Activated naive CD4-positive, alpha-beta T cell treated with anti-CD3 and anti-CD28 coated beads, Interleukin-2, amount 10 ng/mL, durations not matched to agents 7 days and 5 days (primary cell): ENCODE results near the gene TMPRSS13.
A peak's percentile ranks its signal among the peaks of the same experiment; 100 is the strongest.

ENCODE experiments used
- CTCF ChIA-PET: fragments of 350-600 bp; sonication (Branson Sonifier 250); formaldehyde crosslinking; loops from one replicate; lab custom pipeline; 2021; ENCODE audit warnings: antibody characterized with exemption; lab: Charles Lee
- DNase-seq: peaks from one replicate; pipeline ENCODE4 v3.0.0-alpha.2; 2020
- H3K27ac Mint-ChIP-seq: one replicate; pipeline ENCODE4 v1.8.0; 2021; ENCODE audit warnings: mild to moderate bottlenecking, moderate library complexity, mixed read lengths
- H3K27me3 Mint-ChIP-seq: one replicate; pipeline ENCODE4 v1.8.0; 2021; ENCODE audit warnings: mild to moderate bottlenecking, mixed read lengths
- H3K36me3 Mint-ChIP-seq: one replicate; pipeline ENCODE4 v1.8.0; 2021; ENCODE audit warnings: mixed read lengths
- H3K4me1 Mint-ChIP-seq: one replicate; pipeline ENCODE4 v1.8.0; 2021; ENCODE audit warnings: mixed read lengths
- H3K4me3 Mint-ChIP-seq: one replicate; pipeline ENCODE4 v1.8.0; 2021; ENCODE audit warnings: mild to moderate bottlenecking, moderate library complexity, mixed read lengths
- H3K9me3 Mint-ChIP-seq: one replicate; pipeline ENCODE4 v1.8.0; 2021; ENCODE audit warnings: mixed read lengths

The TMPRSS13 gene

GRCh38 chr11:117860139-117860538, 69.1 kb downstream of the TMPRSS13 start:
- H3K9me3 Mint-ChIP-seq: no peaks in the 10 kb centered on the region
- H3K4me1 Mint-ChIP-seq: peaks cover 2% of the 10 kb centered on the region
- H3K27me3 Mint-ChIP-seq: peaks cover 41% of the 10 kb centered on the region
- CTCF ChIA-PET: interaction anchor here (1.0 to 3.3 kb wide), 3 partner anchors 53 to 193 kb away, joined by 3 to 12 read pairs (median 4); no protein-coding TSS in a partner anchor
- DNase-seq: no peak
- H3K27ac Mint-ChIP-seq: no peak overlapping the region
- H3K36me3 Mint-ChIP-seq: no peaks in the 10 kb centered on the region
- H3K4me3 Mint-ChIP-seq: no peak overlapping the region

GRCh38 chr11:117859488-117860112, 69.6 kb downstream of the TMPRSS13 start:
- Mint-ChIP-seq H3K27ac (no peak overlapping the region), H3K36me3 (no peaks in the 10 kb centered on the region), H3K4me1 (peaks cover 2% of the 10 kb centered on the region), H3K4me3 (no peak overlapping the region), H3K27me3 (peaks cover 43% of the 10 kb centered on the region), H3K9me3 (no peaks in the 10 kb centered on the region)
- DNase-seq: no peak
- CTCF ChIA-PET: interaction anchor here (3.3 kb wide), 1 partner anchor 87 kb away, joined by 12 read pairs; no protein-coding TSS in a partner anchor

GRCh38 chr11:117859061-117859460, 70.1 kb downstream of the TMPRSS13 start:
- H3K9me3 Mint-ChIP-seq: no peaks in the 10 kb centered on the region
- CTCF ChIA-PET: no interaction called here
- peaks cover 2% of the 10 kb centered on the region for H3K4me1 Mint-ChIP-seq
- no peak overlapping the region for H3K27ac Mint-ChIP-seq
- no peaks in the 10 kb centered on the region for H3K36me3 Mint-ChIP-seq
- DNase-seq: no peak
- no peak overlapping the region for H3K4me3 Mint-ChIP-seq
- H3K27me3 Mint-ChIP-seq: peaks cover 48% of the 10 kb centered on the region

GRCh38 chr11:117857734-117858414, 71.3 kb downstream of the TMPRSS13 start:
- peaks cover 55% of the 10 kb centered on the region for H3K27me3 Mint-ChIP-seq
- peaks cover 2% of the 10 kb centered on the region for H3K9me3 Mint-ChIP-seq
- CTCF ChIA-PET: no interaction called here
- peaks cover 2% of the 10 kb centered on the region for H3K4me1 Mint-ChIP-seq
- no peak overlapping the region for H3K27ac Mint-ChIP-seq
- no peaks in the 10 kb centered on the region for H3K36me3 Mint-ChIP-seq
- no peak overlapping the region for H3K4me3 Mint-ChIP-seq
- DNase-seq: peak; percentile 12

- H3K27ac Mint-ChIP-seq: no peak overlapping the region
- DNase-seq: no peak
- peaks cover 2% of the 10 kb centered on the region for H3K9me3 Mint-ChIP-seq
- no peaks in the 10 kb centered on the region for H3K4me1 Mint-ChIP-seq
- no peaks in the 10 kb centered on the region for H3K36me3 Mint-ChIP-seq
- H3K4me3 Mint-ChIP-seq: no peak overlapping the region
- peaks cover 59% of the 10 kb centered on the region for H3K27me3 Mint-ChIP-seq
- CTCF ChIA-PET: no interaction called here
Measured at GRCh38 chr11:117855912-117856651, 73.1 kb downstream of the TMPRSS13 start.

GRCh38 chr11:117855186-117855845, 73.9 kb downstream of the TMPRSS13 start:
- Mint-ChIP-seq H3K36me3 (no peaks in the 10 kb centered on the region), H3K9me3 (peaks cover 2% of the 10 kb centered on the region), H3K4me3 (no peak overlapping the region), H3K27me3 (peaks cover 61% of the 10 kb centered on the region), H3K27ac (no peak overlapping the region), H3K4me1 (no peaks in the 10 kb centered on the region)
- no peak for DNase-seq
- CTCF ChIA-PET: interaction anchor here (0.7 to 2.1 kb wide), 2 partner anchors 11 to 48 kb away, joined by 3 to 7 read pairs; no protein-coding TSS in a partner anchor

GRCh38 chr11:117852309-117852708, 76.9 kb downstream of the TMPRSS13 start:
- CTCF ChIA-PET: no interaction called here
- no peak for DNase-seq
- Mint-ChIP-seq H3K9me3 (peaks cover 2% of the 10 kb centered on the region), H3K36me3 (no peaks in the 10 kb centered on the region), H3K4me3 (no peak overlapping the region), H3K27ac (no peak overlapping the region), H3K4me1 (peaks cover 3% of the 10 kb centered on the region), H3K27me3 (peaks cover 58% of the 10 kb centered on the region)

- Mint-ChIP-seq H3K4me1 (peaks cover 3% of the 10 kb centered on the region), H3K27ac (no peak overlapping the region), H3K4me3 (no peak overlapping the region), H3K9me3 (peaks cover 2% of the 10 kb centered on the region), H3K27me3 (peaks cover 54% of the 10 kb centered on the region), H3K36me3 (no peaks in the 10 kb centered on the region)
- no peak for DNase-seq
- CTCF ChIA-PET: interaction anchor here (0.7 kb wide), 1 partner anchor 95 kb away, joined by 4 read pairs; no protein-coding TSS in a partner anchor
Measured at GRCh38 chr11:117851852-117852251, 77.3 kb downstream of the TMPRSS13 start.

- Mint-ChIP-seq H3K4me3 (no peak overlapping the region), H3K9me3 (peaks cover 2% of the 10 kb centered on the region), H3K27me3 (peaks cover 52% of the 10 kb centered on the region), H3K36me3 (no peaks in the 10 kb centered on the region), H3K27ac (no peak overlapping the region), H3K4me1 (peaks cover 3% of the 10 kb centered on the region)
- DNase-seq: no peak
- CTCF ChIA-PET: interaction anchor here (0.7 kb wide), 1 partner anchor 96 kb away, joined by 4 read pairs; no protein-coding TSS in a partner anchor
Measured at GRCh38 chr11:117851106-117851505, 78.1 kb downstream of the TMPRSS13 start.
